Stimulated activated CD4-positive, alpha-beta T cell treated with anti-CD3 and anti-CD28 coated beads, Interleukin-1b, Interleukin-23, amount 100 ng/mL, for 1 hour (primary cell): ENCODE measurements around the gene ZCCHC14.
"Not testable (repeated sequence)": the region's sequence is repeated elsewhere in the genome, so short reads cannot be mapped to it uniquely, and the experiment has no call there.

Experiments used
- DNase-seq, 2 donors: peaks; one replicate each; pipeline ENCODE4 v3.0.0-alpha.2; 2020; ENCODE audit warnings: low read depth in 2 of 2

Gene ZCCHC14

GRCh38 chr16:87362828-87363559, 129.8 kb downstream of the ZCCHC14 start:
- not testable (repeated sequence) for DNase-seq

GRCh38 chr16:87361916-87362619, 130.8 kb downstream of the ZCCHC14 start:
- DNase-seq, result no peak

- no peak for DNase-seq
Observed at GRCh38 chr16:87360862-87361610, 131.8 kb downstream of the ZCCHC14 start.

- no peak for DNase-seq
Observed at GRCh38 chr16:87359121-87359520, 133.7 kb downstream of the ZCCHC14 start.

- no peak for DNase-seq
Observed at GRCh38 chr16:87358696-87359095, 134.1 kb downstream of the ZCCHC14 start.

GRCh38 chr16:87358250-87358649, 134.6 kb downstream of the ZCCHC14 start:
- DNase-seq, result no peak

- no peak for DNase-seq
Observed at GRCh38 chr16:87356491-87356853, 136.4 kb downstream of the ZCCHC14 start.
